Esophagus (tissue), 2 donors: ENCODE results near the gene IST1. TPM values are rescaled to one million over a fixed set of nuclear protein-coding genes. Genes with fewer than 3 reads are reported as not detected.
"Not testable (repeated sequence)": the region's sequence is repeated elsewhere in the genome, so short reads cannot be mapped to it uniquely, and the experiment has no call there.

Experiments used
- H3K27ac ChIP-seq, 2 donors: one replicate each; pipeline ENCODE4 v1.5.1; 2013; ENCODE audit warnings: low read depth in 2 of 2, mild to moderate bottlenecking in 2 of 2, inconsistent platforms in 1 of 2, low read length in 1 of 2, moderate library complexity in 1 of 2
- H3K27me3 ChIP-seq, 2 donors: one replicate each; pipeline ENCODE4 v1.6.1; 2013; ENCODE audit warnings: low read length in 2 of 2, control low read depth in 1 of 2, mild to moderate bottlenecking in 1 of 2; ENCODE audit not compliant: insufficient read depth in 2 of 2, control insufficient read depth in 1 of 2
- H3K36me3 ChIP-seq, 2 donors: one replicate each; pipeline ENCODE4 v1.6.1; 2013; ENCODE audit warnings: low read length in 1 of 2; ENCODE audit not compliant: control insufficient read depth in 2 of 2, insufficient read depth in 2 of 2
- H3K4me1 ChIP-seq, 2 donors: one replicate each; pipeline ENCODE4 v1.6.1; 2013; ENCODE audit warnings: low read length in 1 of 2; ENCODE audit not compliant: control insufficient read depth in 2 of 2, insufficient read depth in 2 of 2
- H3K4me3 ChIP-seq, 2 donors: one replicate each; pipeline ENCODE4 v1.5.1; 2013; ENCODE audit warnings: low read length in 2 of 2, mild to moderate bottlenecking in 2 of 2, low read depth in 1 of 2, moderate library complexity in 1 of 2
- H3K9me3 ChIP-seq, 2 donors: one replicate each; pipeline ENCODE4 v1.6.1; 2013; ENCODE audit warnings: mild to moderate bottlenecking in 2 of 2, low read depth in 1 of 2, low read length in 1 of 2, moderate library complexity in 1 of 2; ENCODE audit not compliant: control insufficient read depth in 2 of 2, insufficient read depth in 1 of 2
- WGBS, 2 donors: extraction: QIAGEN DNeasy Blood & Tissue Kit; methylation state at CpG; one replicate each; pipeline ENCODE4 v1.1.7; 2013; 5-methylcytosine and 5-hydroxymethylcytosine counted together
- polyA plus RNA-seq, 2 donors: library from polyadenylated mRNA; stranded (reverse); fragments of 200-250 nt; gene quantifications; one replicate each; pipeline ENCODE4 v1.2.3, GENCODE V29; 2013
- donor health status: healthy with polysubstance abuse.
- donor health status: Bipolar disorder and iron deficiency.

IST1 gene
- polyA plus RNA-seq, 2 donors = 78.8 to 101 TPM

DNA sequence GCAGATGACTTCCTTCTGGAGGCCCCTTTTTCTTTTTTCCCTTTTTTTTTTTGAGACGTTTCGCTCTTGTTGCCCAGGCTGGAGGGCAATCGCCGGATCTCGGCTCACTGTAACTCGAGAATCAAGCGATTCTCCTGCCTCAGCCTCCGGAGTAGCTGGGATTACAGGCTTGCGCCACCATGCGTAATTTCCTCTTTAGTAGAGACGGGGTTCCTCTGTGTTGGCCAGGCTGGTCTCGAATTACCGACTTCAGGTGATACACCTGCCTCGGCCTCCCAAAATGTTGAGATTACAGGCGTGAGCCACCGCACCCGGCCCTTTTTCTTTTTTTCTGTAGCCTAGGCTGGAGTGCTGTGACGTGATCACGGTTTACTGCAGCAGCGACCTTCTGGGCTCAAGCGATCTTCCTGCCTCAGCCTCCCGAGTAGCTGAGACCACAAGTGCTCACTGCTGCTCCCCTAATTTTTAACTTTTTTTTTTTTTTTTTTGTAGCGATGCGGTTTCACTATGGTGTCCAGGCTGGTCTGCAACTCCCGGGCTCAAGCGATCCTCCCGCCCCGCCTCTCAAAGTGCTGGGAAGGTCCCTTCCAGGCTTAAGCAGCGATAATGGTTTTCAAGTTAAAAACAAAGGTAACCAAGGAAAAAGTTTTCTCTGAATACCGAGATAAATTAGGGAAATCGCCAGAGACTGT is 956 bp upstream of the IST1 start:
- Histone ChIP-seq H3K4me1 (peaks cover 0 to 2% of the 10 kb centered on the region in 2 donors), H3K4me3 (peak overlapping the region; percentile 91 to 98), H3K36me3 (no peaks in the 10 kb centered on the region), H3K9me3 (no peaks in the 10 kb centered on the region), H3K27ac (peak overlapping the region; percentile 100), H3K27me3 (no peaks in the 10 kb centered on the region)
- WGBS, 2 donors = 1% methylated on average over 31 of the region's 31 CpGs

DNA sequence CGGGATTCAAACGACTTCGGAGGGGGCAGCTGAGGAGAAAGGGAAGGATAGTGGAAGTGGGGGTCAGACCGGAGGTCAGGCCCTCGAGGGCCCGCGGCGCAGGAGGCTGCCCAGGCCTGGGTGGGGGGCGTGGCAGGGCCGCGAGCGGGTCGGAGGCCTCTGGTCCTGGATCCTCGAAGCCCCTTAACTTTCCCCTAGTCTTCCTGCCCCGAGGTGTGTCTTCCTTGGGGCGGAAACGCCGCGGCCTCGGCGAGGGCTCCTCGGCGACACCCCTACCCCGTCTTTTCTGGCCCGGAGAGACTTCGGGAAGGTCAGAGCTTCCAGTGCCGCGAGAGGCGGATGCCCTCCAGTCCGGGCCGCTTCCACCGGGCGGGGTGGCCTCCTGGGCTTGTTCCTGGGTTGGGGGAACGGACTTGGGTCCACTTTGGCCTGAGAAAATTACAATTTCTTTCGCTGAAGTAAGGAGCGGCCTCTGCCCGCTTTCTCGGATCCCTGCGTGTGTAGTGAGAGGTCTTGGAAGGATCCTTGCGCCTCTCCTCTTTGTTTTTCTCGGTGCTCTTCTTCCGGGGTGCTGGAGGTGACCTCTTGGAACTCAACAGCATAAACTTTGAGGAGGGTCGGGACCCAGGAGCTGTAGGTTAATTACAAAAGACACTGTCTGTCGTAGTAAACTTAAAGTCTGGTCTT is 491 bp downstream of the IST1 start:
- Histone ChIP-seq H3K9me3 (no peaks in the 10 kb centered on the region), H3K4me1 (peaks cover 0 to 2% of the 10 kb centered on the region in 2 donors), H3K27ac (peak overlapping the region; percentile 100), H3K36me3 (no peaks in the 10 kb centered on the region), H3K4me3 (peak overlapping the region; percentile 91 to 98), H3K27me3 (no peaks in the 10 kb centered on the region)
- 0 to 1% methylated on average over 44 of the region's 44 CpGs for WGBS, 2 donors

DNA sequence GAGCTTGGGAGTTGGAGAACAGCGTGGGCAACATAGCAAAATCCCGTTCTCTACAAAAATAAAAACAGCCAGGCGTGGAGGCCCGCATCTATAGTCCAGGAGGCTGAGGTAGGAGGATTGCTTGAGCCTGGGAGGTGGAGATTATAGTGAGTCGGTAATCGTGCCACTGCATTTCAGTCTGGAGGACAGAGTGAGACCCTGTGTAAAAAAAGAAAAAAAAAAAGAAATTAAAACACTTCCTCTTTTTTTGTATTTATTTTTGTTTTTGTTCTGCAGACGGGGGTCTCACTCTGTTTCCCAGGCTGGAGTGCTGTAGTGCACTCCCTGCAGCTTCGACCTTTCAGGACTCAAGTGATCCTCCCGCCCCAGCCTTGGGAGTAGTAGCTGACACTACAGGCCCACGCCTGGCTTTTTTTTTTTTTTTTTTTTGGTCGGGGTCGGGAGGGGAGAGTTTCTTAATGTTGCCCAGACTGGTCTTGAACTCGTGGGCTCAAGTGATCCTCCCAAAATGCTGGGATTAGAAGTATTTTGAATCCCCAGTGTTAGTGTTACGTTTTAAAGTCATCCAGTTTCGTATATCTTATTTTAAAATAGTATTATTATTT is 1.5 kb downstream of the IST1 start:
- H3K4me3 ChIP-seq = peak overlapping the region in 1 of 2 donors; percentile 98
- no peaks in the 10 kb centered on the region for H3K27me3 ChIP-seq
- H3K36me3 ChIP-seq = no peaks in the 10 kb centered on the region
- WGBS, 2 donors = 49 to 53% methylated on average over 15 of the region's 15 CpGs
- H3K9me3 ChIP-seq = no peaks in the 10 kb centered on the region
- H3K4me1 ChIP-seq = peaks cover 0 to 2% of the 10 kb centered on the region in 2 donors
- H3K27ac ChIP-seq = no peak overlapping the region

DNA sequence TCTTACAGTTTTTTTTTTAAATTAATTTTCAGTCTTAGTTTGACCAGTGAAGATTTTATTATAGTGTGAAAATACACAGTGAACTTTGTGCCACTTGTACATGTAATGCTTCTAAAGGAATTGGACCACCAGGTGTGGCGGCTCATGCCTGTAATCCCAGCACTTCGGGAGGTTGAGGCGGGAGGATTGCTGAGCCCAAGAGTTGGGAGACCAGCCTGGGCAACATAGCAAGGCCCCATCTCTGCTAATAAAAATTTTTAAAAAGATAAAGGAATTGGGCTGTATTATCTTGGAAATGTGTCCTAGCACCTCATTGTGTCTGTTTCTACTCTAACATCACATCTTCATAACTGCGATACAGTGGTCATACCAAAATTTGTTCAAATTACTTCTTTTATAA is 3.8 kb downstream of the IST1 start:
- H3K9me3 ChIP-seq = no peaks in the 10 kb centered on the region
- H3K36me3 ChIP-seq = no peaks in the 10 kb centered on the region
- H3K4me3 ChIP-seq = no peak overlapping the region
- H3K4me1 ChIP-seq = peaks cover 0 to 2% of the 10 kb centered on the region in 2 donors
- H3K27me3 ChIP-seq = no peaks in the 10 kb centered on the region
- 94 to 95% methylated on average over 4 of the region's 4 CpGs for WGBS, 2 donors
- no peak overlapping the region for H3K27ac ChIP-seq

DNA sequence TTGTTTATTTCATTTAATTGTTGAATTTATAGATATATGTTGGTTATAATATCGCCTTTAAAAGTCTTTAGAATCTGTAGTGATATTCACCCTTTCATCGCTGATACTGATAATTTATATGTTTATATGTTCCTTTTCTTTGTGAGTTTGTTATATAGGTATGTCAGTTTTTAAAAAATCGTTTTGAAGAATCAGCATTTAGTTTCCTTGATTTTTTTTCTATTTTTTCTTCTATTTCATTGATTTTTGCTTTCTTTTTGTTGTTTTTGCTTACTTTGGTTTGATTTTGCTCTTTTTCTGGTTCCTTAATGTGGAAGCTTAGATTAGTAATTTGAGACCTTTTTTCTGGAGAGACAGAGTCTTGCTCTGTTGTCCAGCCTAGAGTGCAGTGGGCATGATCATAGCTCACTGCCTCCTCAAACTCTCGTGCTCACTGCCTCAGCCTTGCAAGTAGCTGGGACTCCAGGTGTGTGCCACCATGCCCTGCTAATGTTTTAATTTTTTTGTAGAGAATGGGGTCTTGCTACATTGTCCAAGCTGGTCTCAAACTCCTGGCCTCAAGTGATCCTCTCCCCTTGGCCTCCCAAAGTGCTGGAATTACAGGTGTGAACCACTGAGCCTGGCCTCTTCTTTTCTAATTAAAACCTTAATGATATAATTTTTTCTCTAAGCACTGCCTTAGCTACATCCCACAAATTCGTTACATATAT is 7.5 kb downstream of the IST1 start:
- Histone ChIP-seq H3K27ac (no peak overlapping the region), H3K27me3 (no peaks in the 10 kb centered on the region), H3K9me3 (no peaks in the 10 kb centered on the region), H3K4me3 (no peak overlapping the region), H3K4me1 (no peaks in the 10 kb centered on the region), H3K36me3 (no peaks in the 10 kb centered on the region)
- WGBS, 2 donors = 88 to 90% methylated on average over 5 of the region's 5 CpGs

DNA sequence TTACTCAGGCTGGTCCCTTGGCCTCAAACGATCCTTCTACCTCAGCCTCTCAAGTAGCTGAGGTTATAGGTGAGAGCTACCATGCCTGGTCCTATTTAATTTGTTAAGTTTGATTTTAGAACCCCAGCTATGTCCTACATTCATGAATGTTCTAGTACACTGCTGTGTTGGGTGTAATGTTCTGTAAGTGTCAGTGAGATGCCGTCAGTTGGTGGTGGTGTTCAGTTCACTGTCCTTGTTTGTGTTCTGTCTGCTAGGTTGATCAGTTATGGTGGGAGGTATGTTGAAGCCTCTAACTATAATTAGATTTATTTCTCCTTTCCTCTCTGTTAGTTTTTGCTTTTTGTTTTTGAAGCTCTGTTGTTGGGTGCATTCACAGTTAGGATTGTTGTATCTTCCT is 8.3 kb downstream of the IST1 start:
- H3K4me1 ChIP-seq = no peaks in the 10 kb centered on the region
- no peaks in the 10 kb centered on the region for H3K36me3 ChIP-seq
- H3K27me3 ChIP-seq = no peaks in the 10 kb centered on the region
- H3K27ac ChIP-seq = no peak overlapping the region
- 82 to 86% methylated on average over 2 of the region's 2 CpGs for WGBS, 2 donors
- no peak overlapping the region for H3K4me3 ChIP-seq
- H3K9me3 ChIP-seq = no peaks in the 10 kb centered on the region

DNA sequence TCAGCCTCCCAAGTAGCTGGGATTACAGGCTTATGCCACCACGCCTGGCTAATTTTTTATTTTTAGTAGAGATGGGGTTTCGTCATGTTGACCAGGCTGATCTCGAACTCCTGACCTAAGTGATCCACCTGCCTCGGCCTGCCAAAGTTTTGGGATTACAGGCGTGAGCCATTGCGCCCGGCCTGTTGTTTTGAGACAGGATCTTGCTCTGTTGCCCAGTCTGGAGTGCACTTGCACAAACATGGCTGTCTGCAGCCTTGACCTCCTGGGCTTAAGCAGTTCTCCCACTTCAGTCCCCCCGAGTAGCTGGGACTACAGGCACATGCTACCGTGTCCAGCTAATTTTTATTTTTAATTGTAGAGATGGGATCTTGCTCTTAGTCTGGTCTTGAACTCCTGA is 8.9 kb downstream of the IST1 start:
- H3K27me3 ChIP-seq = no peaks in the 10 kb centered on the region
- no peak overlapping the region for H3K27ac ChIP-seq
- no peak overlapping the region for H3K4me3 ChIP-seq
- 84 to 86% methylated on average over 9 of the region's 9 CpGs for WGBS, 2 donors
- H3K9me3 ChIP-seq = no peaks in the 10 kb centered on the region
- peaks cover 0 to 2% of the 10 kb centered on the region in 2 donors for H3K36me3 ChIP-seq
- H3K4me1 ChIP-seq = no peaks in the 10 kb centered on the region

DNA sequence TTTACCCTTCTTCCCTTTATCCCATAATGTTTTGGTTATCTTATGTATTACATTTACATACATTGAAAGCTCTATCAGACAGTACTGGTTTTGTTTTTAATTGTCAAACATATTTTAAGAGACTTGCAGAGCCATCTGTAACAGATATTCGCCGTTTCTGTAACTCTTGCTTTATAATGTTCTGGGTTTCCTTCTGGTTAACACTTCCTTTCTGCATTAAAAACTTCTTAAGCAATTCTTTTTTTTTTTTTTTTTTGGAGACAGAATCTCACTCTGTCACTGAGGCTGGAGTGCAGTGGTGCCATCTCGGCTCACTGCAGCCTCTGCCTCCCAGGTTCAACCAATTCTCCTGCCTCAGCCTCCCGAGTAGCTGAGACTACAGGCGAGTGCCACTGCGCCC is 10.4 kb downstream of the IST1 start:
- not testable (repeated sequence) for H3K4me1 ChIP-seq, H3K9me3 ChIP-seq, H3K27ac ChIP-seq, H3K4me3 ChIP-seq, H3K27me3 ChIP-seq, H3K36me3 ChIP-seq
- WGBS, 2 donors = 76 to 80% methylated on average over 6 of the region's 6 CpGs

DNA sequence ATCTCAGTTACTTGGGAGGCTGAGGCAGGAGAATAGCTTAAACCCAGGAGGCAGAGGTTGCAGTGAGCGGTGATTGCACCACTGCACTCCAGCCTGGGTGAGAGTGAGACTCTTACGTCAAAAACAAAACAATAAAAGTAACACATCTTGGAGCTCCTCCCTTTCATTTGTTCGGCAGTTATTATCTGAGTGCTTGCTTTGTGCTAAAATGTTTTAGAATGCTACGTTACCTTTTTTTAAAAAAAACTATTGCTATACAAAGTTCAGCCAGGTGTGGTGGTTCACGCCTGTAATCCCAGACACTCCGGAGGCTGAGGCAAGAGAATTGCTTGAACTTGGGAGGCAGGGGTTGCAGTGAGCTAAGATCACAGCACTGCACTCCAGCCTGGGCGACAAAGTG is 15.8 kb downstream of the IST1 start:
- 81 to 90% methylated on average over 7 of the region's 7 CpGs for WGBS, 2 donors
- H3K27me3 ChIP-seq = no peaks in the 10 kb centered on the region
- H3K27ac ChIP-seq = no peak overlapping the region
- peaks cover under 1 to 6% of the 10 kb centered on the region in 2 donors for H3K36me3 ChIP-seq
- H3K4me1 ChIP-seq = no peaks in the 10 kb centered on the region
- H3K9me3 ChIP-seq = no peaks in the 10 kb centered on the region
- no peak overlapping the region for H3K4me3 ChIP-seq
